Measurements from ENCODE around the gene KCTD17.

The KCTD17 gene

GRCh38 chr22:37105990-37106389, 54.4 kb downstream of the KCTD17 start:
- no peak for DNase-seq

- no peak for DNase-seq
These were observed 56.5 kb downstream of the KCTD17 start for GRCh38 chr22:37107816-37108621.

- no peak for DNase-seq
These were observed 57.8 kb downstream of the KCTD17 start, which contains the start of gene TMPRSS6 for GRCh38 chr22:37109242-37109917. TSS of gene TMPRSS6 (minus strand) at chr22:37109713. CDS start at chr22:37103417, 6,296 bp downstream.

GRCh38 chr22:37111156-37111717, 59.7 kb downstream of the KCTD17 start:
- no peak for DNase-seq

- no peak for DNase-seq
These were observed 60.7 kb downstream of the KCTD17 start for GRCh38 chr22:37112084-37112728.
